NOMO-1 treated with DMSO at 0.1 percent for 48 hours (cell line): ENCODE data around the gene SFXN2.
"Not testable (repeated sequence)": the region's sequence is repeated elsewhere in the genome, so short reads cannot be mapped to it uniquely, and the experiment has no call there.

ENCODE experiments used
- DNase-seq: peaks from one replicate; lab custom pipeline; 2025; ENCODE audit not compliant: unreplicated experiment; lab: John Stamatoyannopoulos, UW

The SFXN2 gene

GRCh38 chr10:102718220-102718619 is 3.8 kb downstream of the SFXN2 start:
- DNase-seq = no peak

- no peak for DNase-seq
Measured at GRCh38 chr10:102720337-102720736, 5.9 kb downstream of the SFXN2 start.

- DNase-seq = no peak
Measured at GRCh38 chr10:102720775-102721301, 6.4 kb downstream of the SFXN2 start.

- DNase-seq = no peak
Measured at GRCh38 chr10:102721954-102722353, 7.5 kb downstream of the SFXN2 start.

GRCh38 chr10:102723989-102724388 is 9.6 kb downstream of the SFXN2 start:
- no peak for DNase-seq

- no peak for DNase-seq
Measured at GRCh38 chr10:102726274-102726673, 11.8 kb downstream of the SFXN2 start.

- no peak for DNase-seq
Measured at GRCh38 chr10:102727037-102727818, 12.8 kb downstream of the SFXN2 start.

GRCh38 chr10:102729029-102730026 is 14.9 kb downstream of the SFXN2 start:
- peak; percentile 31 for DNase-seq

GRCh38 chr10:102731222-102731800 is 16.9 kb downstream of the SFXN2 start:
- no peak for DNase-seq

GRCh38 chr10:102732661-102733060 is 18.2 kb downstream of the SFXN2 start:
- no peak for DNase-seq

- DNase-seq = no peak
Measured at GRCh38 chr10:102735065-102735562, 20.7 kb downstream of the SFXN2 start.

GRCh38 chr10:102738692-102739121 is 24.3 kb downstream of the SFXN2 start:
- peak; percentile 75 for DNase-seq

- DNase-seq = no peak
Measured at GRCh38 chr10:102740229-102740628, 25.8 kb downstream of the SFXN2 start.

- DNase-seq = no peak
Measured at GRCh38 chr10:102741726-102742237, 27.3 kb downstream of the SFXN2 start.

GRCh38 chr10:102742313-102742712 is 27.9 kb downstream of the SFXN2 start:
- not testable (repeated sequence) for DNase-seq

GRCh38 chr10:102743078-102743587 is 28.7 kb downstream of the SFXN2 start:
- no peak for DNase-seq

- peak; percentile 99 for DNase-seq
Measured at GRCh38 chr10:102743588-102744373, 29.3 kb downstream of the SFXN2 start, which contains the start of gene WBP1L. Gene WBP1L, plus strand, starts transcription at chr10:102743948. Its CDS starts 106 bp downstream, at chr10:102744054.

GRCh38 chr10:102744374-102745051 is 30.1 kb downstream of the SFXN2 start:
- DNase-seq = no peak

GRCh38 chr10:102745157-102745556 is 30.7 kb downstream of the SFXN2 start:
- no peak for DNase-seq
